Left cardiac atrium (tissue), 2 donors: Measurements from ENCODE around the gene CT47C1. TPM values are rescaled to one million over a fixed set of nuclear protein-coding genes. Genes with fewer than 3 reads are reported as not detected.

Source experiments
- total RNA-seq, 2 donors: library from RNA; stranded (reverse); fragmentation: NEBNext Ultra II Directional; extraction: Animal tissue kit (Norgen Biotek cat#: 25700); gene quantifications; one replicate each; pipeline ENCODE4 v1.2.1, GENCODE V29; 2021
- donor health status: DM: no; HTN: yes; CAD: no; lungs with severe emphysema.
- donor health status: DM: yes; HTN: yes; CAD: no.

The CT47C1 gene
- total RNA-seq, 2 donors from 2014 or later = not detected

Other genes with a start within 250 kb of the CT47C1 start
- not detected for gene ZCCHC12, start 249.2 kb upstream of the CT47C1 start, total RNA-seq
- gene LONRF3, start 98.4 kb upstream of the CT47C1 start, total RNA-seq = 1 to 10 TPM; 3.9 to 5.5 TPM
- gene KIAA1210, start 54.8 kb downstream of the CT47C1 start, total RNA-seq = under 1 TPM in 1 of 2 donors, not detected in 1; 0.03 TPM
- gene PGRMC1, start 163.3 kb downstream of the CT47C1 start, total RNA-seq = 10 to 100 TPM; 39.7 to 50.2 TPM